Dedifferentiated amniotic fluid mesenchymal stem cell (primary cell): ENCODE measurements around the gene CPZ.
"Not testable (repeated sequence)": the region's sequence is repeated elsewhere in the genome, so short reads cannot be mapped to it uniquely, and the experiment has no call there.

Experiments used
- DNase-seq: peaks from one replicate; pipeline ENCODE4 v3.0.0-alpha.2; 2016; ENCODE audit errors: extremely low spot score

CPZ gene

DNA sequence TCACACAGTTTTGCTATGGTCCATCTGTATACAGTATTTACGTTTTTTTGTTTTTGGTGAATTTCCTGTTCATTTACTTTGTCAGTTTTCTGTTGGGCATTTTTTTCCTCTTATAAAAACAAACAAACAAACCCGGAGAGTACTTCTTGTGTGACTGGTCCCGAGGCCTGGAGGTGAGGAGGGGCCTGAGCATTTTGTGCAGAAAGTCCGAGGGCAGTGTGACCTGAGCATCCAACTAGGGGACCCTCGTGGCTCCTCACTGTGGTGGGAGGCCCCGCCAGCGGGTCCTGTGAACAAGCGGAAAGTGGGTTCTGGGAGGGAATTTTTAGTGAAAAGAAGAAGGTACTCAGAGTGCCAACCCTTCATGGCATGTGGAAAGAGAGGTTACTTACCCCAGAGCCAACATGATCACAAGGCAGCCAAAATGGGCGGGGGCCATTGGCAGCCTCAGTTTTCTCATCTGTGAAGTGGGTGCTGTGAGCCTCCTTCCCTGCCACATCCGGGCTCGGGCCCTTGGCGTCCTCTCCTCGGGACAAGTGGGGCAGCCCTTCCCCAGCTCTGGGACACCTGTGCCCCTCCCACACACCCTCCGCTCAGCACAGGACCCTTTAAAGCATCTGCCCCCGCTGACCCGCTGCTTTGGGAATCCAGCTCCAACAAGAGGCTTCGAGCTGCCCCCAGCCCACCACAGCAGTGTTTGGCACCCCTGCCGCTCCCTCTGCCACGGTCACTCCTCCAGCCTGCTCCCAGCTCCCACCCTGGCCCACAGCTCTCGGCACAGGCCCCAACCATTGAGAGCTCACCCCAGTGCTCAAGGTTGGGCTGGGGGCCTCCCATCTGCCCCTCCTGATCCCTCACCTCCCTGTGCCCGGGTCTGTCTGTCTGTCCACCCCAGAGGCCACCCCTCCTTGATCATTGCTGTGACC lies 35.2 kb upstream of the CPZ start:
- no peak for DNase-seq

DNA sequence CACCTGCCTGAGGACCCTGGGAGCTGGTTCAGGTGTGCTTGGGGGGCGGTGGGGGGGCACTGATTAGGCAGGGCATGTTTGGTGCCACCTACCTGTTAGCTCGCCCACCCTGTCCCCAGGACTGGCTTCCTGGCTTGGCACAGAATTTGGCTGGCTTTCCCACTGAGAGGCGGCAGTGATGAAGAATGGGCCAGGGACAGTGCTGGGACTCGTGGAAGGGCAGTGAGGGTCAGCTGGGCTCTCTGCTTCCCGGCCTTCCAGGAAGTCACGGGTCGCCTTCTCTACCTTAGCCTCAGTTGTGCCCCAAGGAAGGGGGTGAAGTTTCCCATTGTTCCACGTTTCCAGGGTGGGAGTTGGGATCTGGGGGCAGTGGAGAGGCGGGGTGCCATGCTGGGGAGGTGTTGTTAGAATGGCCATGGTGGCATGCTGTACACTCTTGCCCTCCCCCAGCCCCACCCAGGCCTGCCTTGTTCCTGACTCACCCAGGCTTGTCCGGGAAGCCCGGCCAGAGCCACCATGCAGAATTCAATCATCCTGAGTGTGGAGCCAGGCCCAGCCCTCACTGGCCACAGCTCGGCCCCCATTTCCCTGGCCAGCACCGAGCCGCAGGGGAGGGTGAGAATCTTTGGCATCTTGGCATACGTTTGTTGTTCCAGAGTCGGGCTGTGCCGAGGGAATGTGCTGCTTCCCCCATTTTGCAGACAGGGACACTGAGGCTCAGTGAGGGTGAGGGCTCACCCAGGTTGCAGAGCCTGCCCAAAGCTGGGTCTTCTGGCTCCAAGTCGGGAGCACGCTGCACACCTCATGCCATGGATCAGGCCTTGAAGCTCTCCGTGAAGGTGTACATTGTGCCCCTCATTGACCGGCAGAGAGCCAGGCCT lies 34.2 kb upstream of the CPZ start:
- DNase-seq: peak; percentile 20

- DNase-seq: no peak
These were observed 33.6 kb upstream of the CPZ start for GRCh38 chr4:8559011-8559410.

DNA sequence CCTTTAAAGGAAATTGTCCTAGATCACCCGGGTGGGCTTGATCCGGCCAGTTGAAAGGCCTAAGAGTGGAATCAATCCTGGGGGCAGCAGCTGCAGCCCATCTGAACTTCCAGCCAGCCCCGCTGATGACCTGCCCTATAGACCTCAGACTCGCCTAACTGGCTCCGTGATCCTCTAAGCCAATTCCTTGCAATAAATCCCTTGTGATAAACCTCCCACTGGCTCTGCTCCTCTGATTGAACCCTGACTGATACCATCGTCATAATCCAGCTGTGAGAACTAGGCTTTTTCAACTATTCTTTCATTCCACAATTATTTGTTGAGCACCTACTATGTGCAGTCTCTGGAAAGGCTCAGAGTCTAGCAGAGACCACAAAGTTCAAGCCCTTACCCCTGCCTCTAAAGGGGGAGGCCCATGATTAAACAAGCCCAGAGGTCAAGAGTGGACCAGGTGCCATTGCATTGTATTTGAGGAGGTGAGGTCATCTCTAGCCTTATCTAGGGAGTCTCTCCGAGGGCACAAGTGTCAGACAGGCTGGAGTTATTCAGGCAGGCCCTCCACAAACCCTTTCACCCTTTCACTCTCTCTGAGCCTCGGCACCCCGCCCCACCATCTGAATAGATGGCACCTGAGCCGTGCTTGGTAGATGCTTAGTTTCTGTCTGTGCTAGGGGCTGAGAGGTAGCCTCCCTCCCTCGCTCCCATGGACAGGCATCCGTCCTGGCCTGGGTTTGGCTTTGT lies 32.9 kb upstream of the CPZ start:
- DNase-seq: no peak

GRCh38 chr4:8560265-8561047 lies 32.1 kb upstream of the CPZ start:
- no peak for DNase-seq

- no peak for DNase-seq
These were observed 28.0 kb upstream of the CPZ start for GRCh38 chr4:8564595-8564994.

- peak; percentile 42 for DNase-seq
These were observed 24.4 kb upstream of the CPZ start for GRCh38 chr4:8568068-8568668.

GRCh38 chr4:8570201-8570600 lies 22.4 kb upstream of the CPZ start:
- DNase-seq: no peak

GRCh38 chr4:8571702-8572685 lies 20.6 kb upstream of the CPZ start:
- no peak for DNase-seq

DNA sequence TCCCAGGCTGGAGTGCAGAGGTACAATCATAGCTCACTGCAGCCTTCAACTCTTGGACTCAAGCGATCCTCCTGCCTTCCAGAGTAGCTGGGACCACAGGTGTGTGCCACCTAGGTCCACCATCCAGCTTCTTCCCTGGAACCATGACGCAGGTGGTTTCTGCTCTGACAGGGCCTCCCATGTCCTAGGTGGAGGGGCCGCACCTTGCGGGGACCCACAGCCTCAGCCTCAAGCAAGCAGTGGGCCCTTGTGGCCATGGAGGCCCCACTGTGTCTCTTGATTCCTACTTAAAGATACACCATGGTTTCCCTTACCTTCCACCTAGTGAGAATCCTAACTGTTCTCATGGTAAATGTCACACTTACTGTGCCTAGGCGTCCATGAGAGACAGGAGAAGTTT lies 19.3 kb upstream of the CPZ start:
- no peak for DNase-seq

GRCh38 chr4:8574796-8575370 lies 17.7 kb upstream of the CPZ start:
- DNase-seq: no peak

DNA sequence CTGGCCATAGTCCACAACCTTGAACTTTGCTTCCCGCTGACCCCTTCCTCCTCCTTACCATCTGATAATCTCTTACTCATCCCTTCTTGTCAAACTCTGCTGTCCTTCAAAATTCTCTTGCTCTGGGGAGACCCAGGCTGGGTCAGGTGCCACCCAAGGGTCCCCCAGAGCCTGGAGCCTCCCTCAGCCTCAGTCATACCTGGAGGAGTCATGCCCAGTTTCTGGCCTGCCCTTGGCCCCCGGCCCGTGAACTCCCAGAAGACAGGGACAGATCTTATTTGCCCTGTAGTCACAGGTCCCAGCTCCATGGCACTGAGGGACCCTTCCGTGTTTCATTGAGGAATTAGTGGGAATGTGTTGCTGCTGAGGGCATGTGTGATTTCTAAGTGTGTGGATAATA lies 17.1 kb upstream of the CPZ start:
- DNase-seq: no peak

GRCh38 chr4:8576591-8576990 lies 16.0 kb upstream of the CPZ start:
- DNase-seq: not testable (repeated sequence)

DNA sequence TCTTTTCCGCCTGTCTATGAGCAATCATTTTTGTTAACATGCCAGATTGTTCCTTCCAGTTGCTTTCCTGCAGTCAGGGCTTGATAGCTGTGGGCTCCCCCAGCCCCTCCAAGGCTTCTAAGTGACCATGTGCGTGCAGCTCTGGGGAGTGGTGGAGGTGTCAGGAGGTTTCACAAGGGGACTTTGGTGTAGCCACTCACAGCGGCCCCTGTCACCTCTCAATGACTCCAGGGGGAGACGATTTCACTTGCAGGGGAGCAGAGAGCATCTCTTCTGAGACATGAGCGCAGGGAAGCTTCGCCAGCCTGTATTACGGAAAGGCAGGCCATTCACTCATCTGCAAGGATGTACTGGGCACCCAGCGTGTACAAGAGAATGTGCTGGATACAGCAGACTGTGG lies 15.5 kb upstream of the CPZ start:
- no peak for DNase-seq

DNA sequence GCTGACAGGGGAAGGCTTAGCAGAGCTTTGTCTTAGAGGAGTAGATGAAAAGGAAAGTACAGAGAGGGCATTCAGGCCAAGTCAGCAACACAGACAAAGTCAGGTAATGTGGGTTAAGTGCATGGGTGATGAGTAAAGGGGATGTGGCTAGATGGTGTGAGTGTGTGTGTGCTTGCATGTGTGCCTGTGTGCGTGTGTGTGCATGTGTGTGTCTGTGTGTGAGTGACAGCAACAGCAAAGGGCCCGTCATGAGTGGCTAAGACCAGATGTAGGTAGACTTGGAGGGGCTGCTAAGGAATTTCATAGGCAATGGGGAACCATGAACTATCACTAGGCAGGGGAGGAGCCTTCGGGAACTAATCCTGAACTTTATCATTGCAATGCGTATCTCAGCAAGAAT lies 14.6 kb upstream of the CPZ start:
- no peak for DNase-seq

DNA sequence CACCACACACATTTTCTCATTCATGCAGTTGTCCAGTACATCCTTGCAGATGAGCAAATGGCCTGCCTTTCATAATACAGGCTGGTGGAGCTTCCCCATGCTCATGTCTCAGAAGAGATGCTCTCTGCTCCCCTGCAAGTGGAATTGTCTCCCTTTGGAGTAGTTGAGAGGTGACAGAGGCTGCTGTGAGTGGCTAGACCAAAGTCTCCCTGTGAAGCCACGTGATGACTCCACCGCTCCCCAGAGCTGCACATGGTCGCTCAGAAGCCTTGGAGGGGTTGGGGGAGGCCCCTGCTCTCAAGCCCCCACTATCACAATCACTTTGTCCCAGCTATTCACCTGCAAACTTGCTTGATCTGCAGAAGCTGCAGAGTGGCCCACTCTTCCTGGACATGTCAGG lies 13.8 kb upstream of the CPZ start:
- DNase-seq: no peak

DNA sequence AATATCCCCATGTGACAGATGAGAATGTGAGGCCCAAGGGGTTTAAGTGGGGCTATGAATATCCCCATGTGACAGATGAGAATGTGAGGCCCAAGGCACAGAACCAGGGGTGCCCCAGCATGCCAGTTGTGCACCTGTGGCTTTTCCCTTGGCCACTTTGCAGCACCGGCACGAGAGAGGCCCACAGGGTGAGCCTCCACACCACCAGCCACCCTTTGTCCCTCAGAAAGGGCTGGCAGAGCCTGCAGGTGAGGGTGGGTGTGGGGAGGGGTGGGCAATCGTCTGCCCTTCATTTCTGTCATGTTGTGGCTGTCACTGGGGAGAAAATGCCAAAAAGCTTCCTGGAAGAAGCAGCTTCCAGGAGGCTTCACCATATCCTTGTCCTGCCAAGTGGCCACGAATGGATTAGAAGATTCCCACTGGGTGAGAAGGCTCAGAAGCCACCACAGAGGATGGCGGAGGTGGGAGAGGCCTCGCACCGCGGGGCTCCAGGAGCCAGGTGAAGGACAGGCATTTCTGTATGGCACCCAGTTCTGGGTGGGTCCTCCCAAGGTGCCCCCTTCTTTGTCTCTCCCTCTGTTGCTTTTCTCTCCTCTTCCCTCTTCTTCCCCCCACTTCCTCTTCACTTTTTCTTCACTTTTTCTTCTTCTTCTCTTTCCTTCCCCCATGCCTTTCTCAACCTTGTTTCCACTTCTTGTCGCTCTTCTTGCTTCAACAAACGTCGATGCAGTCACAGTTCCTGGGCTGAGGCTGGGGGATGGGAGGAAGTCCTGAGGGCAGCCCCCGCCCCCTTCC lies 12.8 kb upstream of the CPZ start:
- no peak for DNase-seq

DNA sequence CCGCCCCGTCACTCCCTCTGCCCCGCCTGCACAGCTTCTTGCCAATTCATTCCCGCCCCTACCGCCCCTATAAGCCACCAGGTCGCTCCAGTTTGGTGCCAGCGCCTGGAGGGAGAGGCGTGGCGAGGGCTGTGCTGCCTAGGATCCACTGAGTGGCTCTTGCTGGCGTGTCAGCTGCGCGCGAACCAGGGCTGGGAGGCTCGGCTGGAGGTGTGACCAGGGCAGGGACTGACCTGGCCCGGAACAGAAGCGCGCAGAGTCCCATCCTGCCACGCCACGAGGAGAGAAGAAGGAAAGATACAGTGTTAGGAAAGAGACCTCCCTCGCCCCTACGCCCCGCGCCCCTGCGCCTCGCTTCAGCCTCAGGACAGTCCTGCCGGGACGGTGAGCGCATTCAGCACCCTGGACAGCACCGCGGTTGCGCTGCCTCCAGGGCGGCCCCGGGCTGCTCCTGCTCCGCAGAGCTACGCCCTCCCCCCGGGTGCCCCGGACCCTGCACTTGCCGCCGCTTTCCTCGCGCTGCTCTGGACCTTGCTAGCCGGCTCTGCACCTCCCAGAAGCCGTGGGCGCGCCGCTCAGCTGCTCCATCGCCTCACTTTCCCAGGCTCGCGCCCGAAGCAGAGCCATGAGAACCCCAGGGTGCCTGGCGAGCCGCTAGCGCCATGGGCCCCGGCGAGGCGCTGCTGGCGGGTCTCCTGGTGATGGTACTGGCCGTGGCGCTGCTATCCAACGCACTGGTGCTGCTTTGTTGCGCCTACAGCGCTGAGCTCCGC lies 12.1 kb upstream of the CPZ start, which contains the start of gene GPR78:
Gene GPR78 (plus strand): TSS at position 72 of the 773 bp plus-strand sequence. CDS start 591 bp downstream, at position 663.
- DNase-seq: no peak
